HepG2 (cell line): Measurements from ENCODE around the gene PRM3. TPM values are rescaled to one million over a fixed set of nuclear protein-coding genes. Genes with fewer than 3 reads are reported as not detected.
A peak's percentile ranks its signal among the peaks of the same experiment; 100 is the strongest.

Source experiments
- CHCHD3 ChIP-seq: sonication (generic); formaldehyde crosslinking; IDR thresholded peaks from 2 replicates; pipeline ENCODE4 v1.8.0; 2022; ENCODE audit warnings: mild to moderate bottlenecking, missing genetic modification reagents, moderate library complexity
- HOXA3 ChIP-seq: sonication (generic); formaldehyde crosslinking; IDR thresholded peaks from 2 replicates; pipeline ENCODE4 v1.5.0; 2020; ENCODE audit warnings: missing genetic modification reagents
- SETDB1 ChIP-seq: sonication (generic); formaldehyde crosslinking; IDR thresholded peaks from 2 replicates; pipeline ENCODE4 v1.5.1; 2020; ENCODE audit warnings: missing genetic modification reagents, mild to moderate bottlenecking, borderline replicate concordance
- SSRP1 ChIP-seq: IDR thresholded peaks from 2 replicates; pipeline ENCODE4 v1.6.1; 2016; ENCODE audit warnings: control low read depth
- TAF15 ChIP-seq: fragments of 200-400 bp; formaldehyde crosslinking; IDR thresholded peaks from one replicate; pipeline ENCODE4 v1.6.1; 2018; ENCODE audit warnings: mild to moderate bottlenecking, low read depth, low read length; ENCODE audit not compliant: poor library complexity, severe bottlenecking
- THAP11 ChIP-seq: IDR thresholded peaks from 2 replicates; pipeline ENCODE4 v1.6.1; 2016; ENCODE audit warnings: missing biosample characterization, missing genetic modification reagents
- ZBTB49 ChIP-seq: sonication (generic); formaldehyde crosslinking; IDR thresholded peaks from 2 replicates; pipeline ENCODE4 v1.4.0; 2020; ENCODE audit warnings: missing genetic modification reagents, borderline replicate concordance
- ZNF441 ChIP-seq: sonication (generic); formaldehyde crosslinking; IDR thresholded peaks from 2 replicates; pipeline ENCODE4 v1.7.0; 2021; ENCODE audit warnings: missing genetic modification reagents, borderline replicate concordance
- ZNF468 ChIP-seq: sonication (generic); formaldehyde crosslinking; IDR thresholded peaks from 2 replicates; pipeline ENCODE4 v1.8.0; 2022; ENCODE audit warnings: mild to moderate bottlenecking, moderate library complexity, missing genetic modification reagents
- ZNF501 ChIP-seq: sonication (generic); formaldehyde crosslinking; IDR thresholded peaks from 2 replicates; pipeline ENCODE4 v1.5.1; 2020; ENCODE audit warnings: mild to moderate bottlenecking, moderate library complexity, missing genetic modification reagents
- ZSCAN29 ChIP-seq: sonication (generic); formaldehyde crosslinking; conservative IDR thresholded peaks from 2 replicates; pipeline ENCODE4 v1.4.0; 2020; ENCODE audit warnings: mild to moderate bottlenecking, missing genetic modification reagents
- polyA plus RNA-seq, 8 experiments: library from polyadenylated mRNA; depleted of rRNA in 3 of 8; stranded (reverse) in 7 of 8; unstranded in 1 of 8; fragments of >200 nt; fragmentation: Illumina TruSeq in 4 of 8; extraction: Trizol in 4 of 8; gene quantifications; 2 replicates each; pipeline versions ENCODE4 v1.2.1 to v1.2.3, GENCODE V29; 2011 to 2016; ENCODE audit warnings: low read depth in 4 of 8, missing spikeins in 1 of 8, mixed read lengths in 1 of 8; ENCODE audit not compliant: insufficient read depth in 1 of 8
- total RNA-seq, 5 experiments: library from RNA; depleted of rRNA; stranded (reverse); fragments of >200 nt; fragmentation: Illumina TruSeq; extraction: Trizol; gene quantifications; 2 replicates each; pipeline ENCODE4 v1.2.3, GENCODE V29; 2016; ENCODE audit warnings: low read depth in 1 of 5
- TF ChIP-seq, protein P1 (sequence below): sonication (generic); formaldehyde crosslinking; IDR thresholded peaks from 2 replicates; pipeline ENCODE4 v1.5.0; 2020; ENCODE audit warnings: mild to moderate bottlenecking, missing genetic modification reagents, borderline replicate concordance
- TF ChIP-seq, protein P2 (sequence below): sonication (generic); formaldehyde crosslinking; IDR thresholded peaks from 2 replicates; pipeline ENCODE4 v1.4.0; 2020; ENCODE audit warnings: missing genetic modification reagents, mild to moderate bottlenecking, borderline replicate concordance
- TF ChIP-seq, protein P3 (sequence below): sonication (generic); formaldehyde crosslinking; IDR thresholded peaks from 2 replicates; pipeline ENCODE4 v1.4.0; 2020; ENCODE audit warnings: mild to moderate bottlenecking, missing genetic modification reagents, borderline replicate concordance

Gene PRM3
- total and polyA plus RNA-seq, 2 of the 13 experiments (the other 11 are each of a cell fraction or from before 2014, with no cell fraction given) = not detected

- no peak for TF ChIP-seq SETDB1 (CRISPR knock-in tag)
- no peak for TF ChIP-seq ZNF468 (CRISPR knock-in tag)
- TF ChIP-seq HOXA3 (CRISPR knock-in tag) = peak; percentile 48; the same call in 1 of the 2 replicates
- no peak for TF ChIP-seq ZSCAN29 (CRISPR knock-in tag)
- TF ChIP-seq THAP11 (CRISPR knock-in tag) = no peak
- no peak for TF ChIP-seq ZNF441 (CRISPR knock-in tag)
- TF ChIP-seq, protein P1, sequence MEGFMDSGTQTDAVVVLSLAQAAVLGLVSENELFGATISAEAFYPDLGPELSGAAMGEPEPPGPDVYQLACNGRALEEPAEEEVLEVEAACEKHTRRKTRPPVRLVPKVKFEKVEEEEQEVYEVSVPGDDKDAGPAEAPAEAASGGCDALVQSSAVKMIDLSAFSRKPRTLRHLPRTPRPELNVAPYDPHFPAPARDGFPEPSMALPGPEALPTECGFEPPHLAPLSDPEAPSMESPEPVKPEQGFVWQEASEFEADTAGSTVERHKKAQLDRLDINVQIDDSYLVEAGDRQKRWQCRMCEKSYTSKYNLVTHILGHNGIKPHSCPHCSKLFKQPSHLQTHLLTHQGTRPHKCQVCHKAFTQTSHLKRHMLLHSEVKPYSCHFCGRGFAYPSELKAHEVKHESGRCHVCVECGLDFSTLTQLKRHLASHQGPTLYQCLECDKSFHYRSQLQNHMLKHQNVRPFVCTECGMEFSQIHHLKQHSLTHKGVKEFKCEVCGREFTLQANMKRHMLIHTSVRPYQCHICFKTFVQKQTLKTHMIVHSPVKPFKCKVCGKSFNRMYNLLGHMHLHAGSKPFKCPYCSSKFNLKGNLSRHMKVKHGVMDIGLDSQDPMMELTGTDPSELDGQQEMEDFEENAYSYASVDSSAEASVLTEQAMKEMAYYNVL (CRISPR knock-in tag) = no peak; the same call in 1 of the 2 replicates
- no peak for TF ChIP-seq CHCHD3 (CRISPR knock-in tag)
- TF ChIP-seq ZNF501 (CRISPR knock-in tag) = peak; percentile 51; the same call in 1 of the 2 replicates
- TF ChIP-seq, protein P2, sequence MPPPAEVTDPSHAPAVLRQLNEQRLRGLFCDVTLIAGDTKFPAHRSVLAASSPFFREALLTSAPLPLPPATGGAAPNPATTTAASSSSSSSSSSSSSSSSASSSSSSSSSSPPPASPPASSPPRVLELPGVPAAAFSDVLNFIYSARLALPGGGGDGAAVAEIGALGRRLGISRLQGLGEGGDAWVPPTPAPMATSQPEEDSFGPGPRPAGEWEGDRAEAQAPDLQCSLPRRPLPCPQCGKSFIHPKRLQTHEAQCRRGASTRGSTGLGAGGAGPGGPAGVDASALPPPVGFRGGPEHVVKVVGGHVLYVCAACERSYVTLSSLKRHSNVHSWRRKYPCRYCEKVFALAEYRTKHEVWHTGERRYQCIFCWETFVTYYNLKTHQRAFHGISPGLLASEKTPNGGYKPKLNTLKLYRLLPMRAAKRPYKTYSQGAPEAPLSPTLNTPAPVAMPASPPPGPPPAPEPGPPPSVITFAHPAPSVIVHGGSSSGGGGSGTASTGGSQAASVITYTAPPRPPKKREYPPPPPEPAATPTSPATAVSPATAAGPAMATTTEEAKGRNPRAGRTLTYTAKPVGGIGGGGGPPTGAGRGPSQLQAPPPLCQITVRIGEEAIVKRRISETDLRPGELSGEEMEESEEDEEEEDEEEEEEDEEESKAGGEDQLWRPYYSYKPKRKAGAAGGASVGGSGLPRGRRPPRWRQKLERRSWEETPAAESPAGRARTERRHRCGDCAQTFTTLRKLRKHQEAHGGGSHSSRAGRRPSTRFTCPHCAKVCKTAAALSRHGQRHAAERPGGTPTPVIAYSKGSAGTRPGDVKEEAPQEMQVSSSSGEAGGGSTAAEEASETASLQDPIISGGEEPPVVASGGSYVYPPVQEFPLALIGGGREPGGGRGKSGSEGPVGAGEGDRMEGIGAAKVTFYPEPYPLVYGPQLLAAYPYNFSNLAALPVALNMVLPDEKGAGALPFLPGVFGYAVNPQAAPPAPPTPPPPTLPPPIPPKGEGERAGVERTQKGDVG (CRISPR knock-in tag) = peak; percentile 58; the same call in 1 of the 2 replicates
- 0 out of 2 replicates have a peak, but pooled peaks have one; percentile 2 for TF ChIP-seq SSRP1 (CRISPR knock-in tag)
- TF ChIP-seq TAF15 = no peak
- TF ChIP-seq, protein P3, sequence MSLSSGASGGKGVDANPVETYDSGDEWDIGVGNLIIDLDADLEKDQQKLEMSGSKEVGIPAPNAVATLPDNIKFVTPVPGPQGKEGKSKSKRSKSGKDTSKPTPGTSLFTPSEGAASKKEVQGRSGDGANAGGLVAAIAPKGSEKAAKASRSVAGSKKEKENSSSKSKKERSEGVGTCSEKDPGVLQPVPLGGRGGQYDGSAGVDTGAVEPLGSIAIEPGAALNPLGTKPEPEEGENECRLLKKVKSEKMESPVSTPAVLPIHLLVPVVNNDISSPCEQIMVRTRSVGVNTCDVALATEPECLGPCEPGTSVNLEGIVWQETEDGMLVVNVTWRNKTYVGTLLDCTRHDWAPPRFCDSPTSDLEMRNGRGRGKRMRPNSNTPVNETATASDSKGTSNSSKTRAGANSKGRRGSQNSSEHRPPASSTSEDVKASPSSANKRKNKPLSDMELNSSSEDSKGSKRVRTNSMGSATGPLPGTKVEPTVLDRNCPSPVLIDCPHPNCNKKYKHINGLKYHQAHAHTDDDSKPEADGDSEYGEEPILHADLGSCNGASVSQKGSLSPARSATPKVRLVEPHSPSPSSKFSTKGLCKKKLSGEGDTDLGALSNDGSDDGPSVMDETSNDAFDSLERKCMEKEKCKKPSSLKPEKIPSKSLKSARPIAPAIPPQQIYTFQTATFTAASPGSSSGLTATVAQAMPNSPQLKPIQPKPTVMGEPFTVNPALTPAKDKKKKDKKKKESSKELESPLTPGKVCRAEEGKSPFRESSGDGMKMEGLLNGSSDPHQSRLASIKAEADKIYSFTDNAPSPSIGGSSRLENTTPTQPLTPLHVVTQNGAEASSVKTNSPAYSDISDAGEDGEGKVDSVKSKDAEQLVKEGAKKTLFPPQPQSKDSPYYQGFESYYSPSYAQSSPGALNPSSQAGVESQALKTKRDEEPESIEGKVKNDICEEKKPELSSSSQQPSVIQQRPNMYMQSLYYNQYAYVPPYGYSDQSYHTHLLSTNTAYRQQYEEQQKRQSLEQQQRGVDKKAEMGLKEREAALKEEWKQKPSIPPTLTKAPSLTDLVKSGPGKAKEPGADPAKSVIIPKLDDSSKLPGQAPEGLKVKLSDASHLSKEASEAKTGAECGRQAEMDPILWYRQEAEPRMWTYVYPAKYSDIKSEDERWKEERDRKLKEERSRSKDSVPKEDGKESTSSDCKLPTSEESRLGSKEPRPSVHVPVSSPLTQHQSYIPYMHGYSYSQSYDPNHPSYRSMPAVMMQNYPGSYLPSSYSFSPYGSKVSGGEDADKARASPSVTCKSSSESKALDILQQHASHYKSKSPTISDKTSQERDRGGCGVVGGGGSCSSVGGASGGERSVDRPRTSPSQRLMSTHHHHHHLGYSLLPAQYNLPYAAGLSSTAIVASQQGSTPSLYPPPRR (CRISPR knock-in tag) = no peak
- TF ChIP-seq ZBTB49 (CRISPR knock-in tag) = peak; percentile 36; the same call in 1 of the 2 replicates
Observed at GRCh38 chr16:11251525-11252481, 21.6 kb downstream of the PRM3 start (continued).
